SK-N-SH treated with all-trans-retinoic acid at 6 μM for 48 hours (cell line): ENCODE data around the gene GRIK1.

Source experiments
- ATAC-seq: fragments of 200-7000 bp; cut with Tn5 transposase; 3 replicates; pipeline ENCODE4 v1.9.1; 2020; ENCODE audit warnings: mild to moderate bottlenecking, moderate library complexity
- ARNTL ChIP-seq: fragments of 450-650 bp; formaldehyde crosslinking; IDR thresholded peaks from 2 replicates; pipeline ENCODE4 v1.5.0; 2020; ENCODE audit warnings: low read depth, mild to moderate bottlenecking, moderate library complexity, borderline replicate concordance
- BACH2 ChIP-seq: fragments of 250-450 bp; sonication (Bioruptor Pico); IDR thresholded peaks from 2 replicates; pipeline ENCODE4 v1.9.0; 2021; ENCODE audit warnings: mild to moderate bottlenecking, borderline replicate concordance
- CREB5 ChIP-seq: fragments of 250-450 bp; sonication (Bioruptor Pico); IDR thresholded peaks from 2 replicates; pipeline ENCODE4 v1.5.1; 2020; ENCODE audit warnings: low read depth, mild to moderate bottlenecking, moderate library complexity
- CSDC2 ChIP-seq: fragments of 250-450 bp; sonication (Bioruptor Pico); IDR thresholded peaks from 2 replicates; pipeline ENCODE4 v1.5.0; 2020; ENCODE audit warnings: mild to moderate bottlenecking, moderate library complexity
- GLIS3 ChIP-seq: fragments of 250-450 bp; sonication (Bioruptor Pico); IDR thresholded peaks from 2 replicates; pipeline ENCODE4 v1.5.0; 2020; ENCODE audit warnings: mild to moderate bottlenecking, moderate library complexity
- ISL1 ChIP-seq: fragments of 250-450 bp; sonication (Bioruptor Pico); IDR thresholded peaks from 2 replicates; pipeline ENCODE4 v2.1.2; 2022; ENCODE audit warnings: mild to moderate bottlenecking, moderate library complexity
- OSR1 ChIP-seq: fragments of 250-450 bp; sonication (Bioruptor Pico); IDR thresholded peaks from 2 replicates; pipeline ENCODE4 v1.8.0; 2022; ENCODE audit warnings: moderate library complexity, mild to moderate bottlenecking, inconsistent platforms
- PPARA ChIP-seq: fragments of 250-450 bp; sonication (Bioruptor Pico); IDR thresholded peaks from 2 replicates; pipeline ENCODE4 v1.5.0; 2020; ENCODE audit warnings: mild to moderate bottlenecking, borderline replicate concordance
- SNAI2 ChIP-seq: fragments of 250-450 bp; sonication (Bioruptor Pico); IDR thresholded peaks from 2 replicates; pipeline ENCODE4 v1.5.0; 2020; ENCODE audit warnings: mild to moderate bottlenecking, moderate library complexity
- TCF4 ChIP-seq: fragments of 250-450 bp; sonication (Bioruptor Pico); IDR thresholded peaks from 2 replicates; pipeline ENCODE4 v1.8.0; 2021; ENCODE audit warnings: mild to moderate bottlenecking, moderate library complexity, borderline replicate concordance
- TOX ChIP-seq: fragments of 250-450 bp; sonication (Bioruptor Pico); IDR thresholded peaks from 2 replicates; pipeline ENCODE4 v1.8.0; 2021; ENCODE audit warnings: mild to moderate bottlenecking, moderate library complexity, borderline replicate concordance
- ZC3H10 ChIP-seq: fragments of 250-450 bp; sonication (Bioruptor Pico); IDR thresholded peaks from 2 replicates; pipeline ENCODE4 v1.5.1; 2021; ENCODE audit warnings: mild to moderate bottlenecking, moderate library complexity
- ZFP3 ChIP-seq: fragments of 250-450 bp; sonication (Bioruptor Pico); IDR thresholded peaks from 2 replicates; pipeline ENCODE4 v1.5.0; 2020; ENCODE audit warnings: mild to moderate bottlenecking, moderate library complexity
- ZFP30 ChIP-seq: fragments of 450-650 bp; formaldehyde crosslinking; IDR thresholded peaks from 2 replicates; pipeline ENCODE4 v1.5.0; 2022; ENCODE audit warnings: mild to moderate bottlenecking, moderate library complexity
- ZNF565 ChIP-seq: fragments of 450-650 bp; formaldehyde crosslinking; conservative IDR thresholded peaks from 2 replicates; pipeline ENCODE4 v1.5.0; 2020; ENCODE audit warnings: low read depth, mild to moderate bottlenecking, moderate library complexity
- ZNF70 ChIP-seq: fragments of 450-650 bp; formaldehyde crosslinking; IDR thresholded peaks from 2 replicates; pipeline ENCODE4 v1.5.0; 2020; ENCODE audit warnings: mild to moderate bottlenecking, moderate library complexity
- TF ChIP-seq, protein P1 (sequence below): fragments of 250-450 bp; sonication (Bioruptor Pico); IDR thresholded peaks from 2 replicates; pipeline ENCODE4 v1.5.0; 2020; ENCODE audit warnings: mild to moderate bottlenecking, moderate library complexity
- TF ChIP-seq, protein P2 (sequence below): fragments of 250-450 bp; sonication (Bioruptor Pico); IDR thresholded peaks from 2 replicates; pipeline ENCODE4 v1.8.0; 2020; ENCODE audit warnings: mild to moderate bottlenecking, moderate library complexity, borderline replicate concordance
- TF ChIP-seq, protein P3 (sequence below): fragments of 250-450 bp; sonication (Bioruptor Pico); IDR thresholded peaks from 2 replicates; pipeline ENCODE4 v1.8.0; 2021; ENCODE audit warnings: low read depth, mild to moderate bottlenecking, moderate library complexity, borderline replicate concordance

The GRIK1 gene

DNA sequence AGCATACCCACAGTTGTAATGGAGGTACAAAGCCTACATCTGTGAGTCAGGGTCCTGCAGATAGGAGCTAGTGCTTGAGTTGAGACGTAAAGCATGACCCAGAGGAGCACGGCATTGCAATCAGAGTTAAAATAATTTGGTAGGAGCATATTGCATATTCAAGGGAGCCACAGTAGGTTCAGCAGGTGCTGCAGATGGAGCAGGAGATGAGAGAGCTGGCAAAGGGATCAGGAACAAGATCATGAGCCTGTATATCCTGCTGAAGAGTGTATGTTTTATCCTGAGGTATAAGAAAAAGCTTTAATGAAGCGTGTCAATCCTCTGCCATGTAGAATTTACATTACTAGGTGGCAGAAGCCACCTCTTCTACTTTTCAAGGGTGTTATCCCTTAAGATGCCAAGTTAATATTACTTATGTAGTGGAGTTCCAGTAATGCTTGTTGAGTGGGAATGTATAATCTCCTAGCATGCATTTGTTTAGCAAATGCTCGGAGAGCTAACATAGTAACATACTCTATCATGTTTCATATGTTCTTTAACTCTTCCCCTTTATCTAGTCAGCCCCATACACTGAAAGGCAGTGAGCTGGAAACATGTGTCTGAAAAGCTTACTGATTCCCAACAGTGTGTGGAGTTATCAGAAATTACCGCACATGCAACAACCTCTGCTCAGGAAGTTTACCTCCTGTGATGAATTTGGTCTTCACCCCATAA lies 300.3 kb downstream of the GRIK1 start:
- ATAC-seq, result no peak

DNA sequence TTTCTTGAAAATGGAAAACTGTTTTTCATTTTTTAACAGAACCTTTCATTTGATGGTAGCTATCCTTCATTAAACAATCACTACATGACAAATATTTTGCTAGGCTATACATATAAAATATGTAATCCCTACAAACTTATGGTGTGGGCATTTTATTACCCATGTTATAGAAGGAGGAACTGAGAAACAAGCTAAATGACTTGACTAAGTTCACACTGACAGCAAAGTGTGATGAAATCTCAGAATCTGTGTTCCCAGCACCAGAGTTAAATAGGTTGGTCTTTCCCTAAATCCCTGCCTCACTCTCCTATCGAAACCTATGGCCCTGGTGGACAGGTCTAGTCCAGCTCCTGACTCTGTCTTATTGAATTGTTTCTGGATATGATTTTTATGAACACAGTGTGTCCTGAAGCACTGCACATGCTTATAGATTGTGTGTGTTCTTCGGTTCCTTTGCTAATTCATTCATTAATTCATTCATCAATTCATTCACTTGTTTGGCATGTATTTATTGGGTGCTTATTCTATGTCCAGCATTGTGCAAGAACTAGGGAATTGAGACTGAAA lies 301.0 kb downstream of the GRIK1 start:
- no peak for ATAC-seq
- no peak for TF ChIP-seq SNAI2 (CRISPR knock-in tag)
- TF ChIP-seq, protein P1, sequence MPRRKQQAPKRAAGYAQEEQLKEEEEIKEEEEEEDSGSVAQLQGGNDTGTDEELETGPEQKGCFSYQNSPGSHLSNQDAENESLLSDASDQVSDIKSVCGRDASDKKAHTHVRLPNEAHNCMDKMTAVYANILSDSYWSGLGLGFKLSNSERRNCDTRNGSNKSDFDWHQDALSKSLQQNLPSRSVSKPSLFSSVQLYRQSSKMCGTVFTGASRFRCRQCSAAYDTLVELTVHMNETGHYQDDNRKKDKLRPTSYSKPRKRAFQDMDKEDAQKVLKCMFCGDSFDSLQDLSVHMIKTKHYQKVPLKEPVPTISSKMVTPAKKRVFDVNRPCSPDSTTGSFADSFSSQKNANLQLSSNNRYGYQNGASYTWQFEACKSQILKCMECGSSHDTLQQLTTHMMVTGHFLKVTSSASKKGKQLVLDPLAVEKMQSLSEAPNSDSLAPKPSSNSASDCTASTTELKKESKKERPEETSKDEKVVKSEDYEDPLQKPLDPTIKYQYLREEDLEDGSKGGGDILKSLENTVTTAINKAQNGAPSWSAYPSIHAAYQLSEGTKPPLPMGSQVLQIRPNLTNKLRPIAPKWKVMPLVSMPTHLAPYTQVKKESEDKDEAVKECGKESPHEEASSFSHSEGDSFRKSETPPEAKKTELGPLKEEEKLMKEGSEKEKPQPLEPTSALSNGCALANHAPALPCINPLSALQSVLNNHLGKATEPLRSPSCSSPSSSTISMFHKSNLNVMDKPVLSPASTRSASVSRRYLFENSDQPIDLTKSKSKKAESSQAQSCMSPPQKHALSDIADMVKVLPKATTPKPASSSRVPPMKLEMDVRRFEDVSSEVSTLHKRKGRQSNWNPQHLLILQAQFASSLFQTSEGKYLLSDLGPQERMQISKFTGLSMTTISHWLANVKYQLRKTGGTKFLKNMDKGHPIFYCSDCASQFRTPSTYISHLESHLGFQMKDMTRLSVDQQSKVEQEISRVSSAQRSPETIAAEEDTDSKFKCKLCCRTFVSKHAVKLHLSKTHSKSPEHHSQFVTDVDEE (CRISPR knock-in tag), result no peak
- no peak for TF ChIP-seq ZFP3 (CRISPR knock-in tag)
- TF ChIP-seq CSDC2, result no peak
- no peak for TF ChIP-seq ZFP30 (CRISPR knock-in tag)
- TF ChIP-seq, protein P2, sequence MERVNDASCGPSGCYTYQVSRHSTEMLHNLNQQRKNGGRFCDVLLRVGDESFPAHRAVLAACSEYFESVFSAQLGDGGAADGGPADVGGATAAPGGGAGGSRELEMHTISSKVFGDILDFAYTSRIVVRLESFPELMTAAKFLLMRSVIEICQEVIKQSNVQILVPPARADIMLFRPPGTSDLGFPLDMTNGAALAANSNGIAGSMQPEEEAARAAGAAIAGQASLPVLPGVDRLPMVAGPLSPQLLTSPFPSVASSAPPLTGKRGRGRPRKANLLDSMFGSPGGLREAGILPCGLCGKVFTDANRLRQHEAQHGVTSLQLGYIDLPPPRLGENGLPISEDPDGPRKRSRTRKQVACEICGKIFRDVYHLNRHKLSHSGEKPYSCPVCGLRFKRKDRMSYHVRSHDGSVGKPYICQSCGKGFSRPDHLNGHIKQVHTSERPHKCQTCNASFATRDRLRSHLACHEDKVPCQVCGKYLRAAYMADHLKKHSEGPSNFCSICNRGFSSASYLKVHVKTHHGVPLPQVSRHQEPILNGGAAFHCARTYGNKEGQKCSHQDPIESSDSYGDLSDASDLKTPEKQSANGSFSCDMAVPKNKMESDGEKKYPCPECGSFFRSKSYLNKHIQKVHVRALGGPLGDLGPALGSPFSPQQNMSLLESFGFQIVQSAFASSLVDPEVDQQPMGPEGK (CRISPR knock-in tag), result no peak
- TF ChIP-seq CREB5, result no peak
- TF ChIP-seq, protein P3, sequence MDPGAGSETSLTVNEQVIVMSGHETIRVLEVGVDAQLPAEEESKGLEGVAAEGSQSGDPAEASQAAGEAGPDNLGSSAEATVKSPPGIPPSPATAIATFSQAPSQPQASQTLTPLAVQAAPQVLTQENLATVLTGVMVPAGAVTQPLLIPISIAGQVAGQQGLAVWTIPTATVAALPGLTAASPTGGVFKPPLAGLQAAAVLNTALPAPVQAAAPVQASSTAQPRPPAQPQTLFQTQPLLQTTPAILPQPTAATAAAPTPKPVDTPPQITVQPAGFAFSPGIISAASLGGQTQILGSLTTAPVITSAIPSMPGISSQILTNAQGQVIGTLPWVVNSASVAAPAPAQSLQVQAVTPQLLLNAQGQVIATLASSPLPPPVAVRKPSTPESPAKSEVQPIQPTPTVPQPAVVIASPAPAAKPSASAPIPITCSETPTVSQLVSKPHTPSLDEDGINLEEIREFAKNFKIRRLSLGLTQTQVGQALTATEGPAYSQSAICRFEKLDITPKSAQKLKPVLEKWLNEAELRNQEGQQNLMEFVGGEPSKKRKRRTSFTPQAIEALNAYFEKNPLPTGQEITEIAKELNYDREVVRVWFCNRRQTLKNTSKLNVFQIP, result no peak
- TF ChIP-seq BACH2 (CRISPR knock-in tag), result no peak
- TF ChIP-seq ARNTL, result no peak
- TF ChIP-seq TOX (CRISPR knock-in tag), result no peak

More for the DNA sequence above, 300.3 kb downstream of the GRIK1 start:
- TF ChIP-seq ARNTL (no peak), ISL1 (CRISPR knock-in tag) (no peak), ZC3H10 (CRISPR knock-in tag) (no peak), TCF4 (CRISPR knock-in tag) (no peak), CREB5 (no peak), ZNF70 (CRISPR knock-in tag) (no peak), SNAI2 (CRISPR knock-in tag) (no peak), PPARA (CRISPR knock-in tag) (no peak), GLIS3 (CRISPR knock-in tag) (no peak), BACH2 (CRISPR knock-in tag) (no peak), ZNF565 (CRISPR knock-in tag) (no peak), OSR1 (CRISPR knock-in tag) (no peak)
- TF ChIP-seq, protein P1 (CRISPR knock-in tag), result no peak
- TF ChIP-seq, protein P2 (CRISPR knock-in tag), result no peak
- TF ChIP-seq, protein P3, result no peak
